ENCODE results near the gene ABCG2.

- TF ChIP-seq CTCF (IDR thresholded peaks at IDR 0.05) (no peak), POLR2A (IDR thresholded peaks at IDR 0.05) (no peak)
Observed at GRCh38 chr4:88112856-88113255, 45.6 kb downstream of the ABCG2 start.

Data from Peyer's patch (tissue), 4 donors.